ENCODE results near the gene TNFRSF9.
"Not testable (repeated sequence)": the region's sequence is repeated elsewhere in the genome, so short reads cannot be mapped to it uniquely, and the experiment has no call there.

The TNFRSF9 gene

DNA sequence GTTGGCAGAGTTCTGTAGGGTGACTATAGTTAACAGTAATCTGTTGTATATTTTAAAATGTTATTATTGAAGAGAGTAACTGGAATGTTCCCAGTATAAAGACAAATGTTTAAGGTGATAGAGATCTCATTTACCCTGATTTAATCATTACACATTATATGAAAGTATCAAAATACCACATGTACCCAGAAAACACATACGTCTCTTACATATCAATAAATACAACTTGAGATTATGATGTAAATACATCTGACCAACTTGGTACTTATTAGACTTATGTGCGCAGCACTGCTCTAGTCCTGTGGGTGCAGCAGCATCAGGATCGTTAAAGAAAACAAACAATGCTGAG lies 20.2 kb upstream of the TNFRSF9 start:
- DNase-seq = no peak

GRCh38 chr1:7960165-7960564 lies 19.5 kb upstream of the TNFRSF9 start:
- DNase-seq = no peak

- DNase-seq = no peak
Measured at GRCh38 chr1:7956218-7957032, 15.8 kb upstream of the TNFRSF9 start.

GRCh38 chr1:7954683-7955082 lies 14.0 kb upstream of the TNFRSF9 start:
- no peak for DNase-seq

- peak; percentile 32 to 75 for DNase-seq
Measured at GRCh38 chr1:7953850-7954609, 13.4 kb upstream of the TNFRSF9 start.

GRCh38 chr1:7952791-7953190 lies 12.2 kb upstream of the TNFRSF9 start:
- DNase-seq = not testable (repeated sequence)

DNA sequence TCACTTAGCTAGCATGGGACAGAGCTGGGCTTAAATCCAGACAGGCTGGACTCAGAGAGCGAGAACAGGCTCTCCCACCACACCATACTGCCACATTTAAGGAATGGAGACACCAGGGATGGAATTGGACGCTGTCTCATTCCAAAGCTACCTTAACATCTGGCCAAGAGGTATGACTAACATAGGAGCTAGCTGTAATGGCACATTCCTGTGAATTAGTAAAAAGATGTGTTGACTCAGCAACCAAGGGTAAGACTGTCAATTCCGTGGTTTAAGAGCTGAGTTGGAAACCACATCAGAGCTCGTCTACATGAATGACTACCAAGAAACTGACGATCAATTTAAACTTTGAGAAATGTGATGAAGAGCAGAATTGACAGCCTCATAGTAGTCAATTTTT lies 8.3 kb upstream of the TNFRSF9 start:
- no peak for DNase-seq

GRCh38 chr1:7943251-7943650 lies 2.6 kb upstream of the TNFRSF9 start:
- DNase-seq = no peak

GRCh38 chr1:7942214-7942921 lies 1.7 kb upstream of the TNFRSF9 start:
- no peak for DNase-seq

GRCh38 chr1:7941437-7941793 lies 776 bp upstream of the TNFRSF9 start:
- DNase-seq = no peak

- no peak for DNase-seq
Measured at GRCh38 chr1:7940034-7940433, 605 bp downstream of the TNFRSF9 start.

DNA sequence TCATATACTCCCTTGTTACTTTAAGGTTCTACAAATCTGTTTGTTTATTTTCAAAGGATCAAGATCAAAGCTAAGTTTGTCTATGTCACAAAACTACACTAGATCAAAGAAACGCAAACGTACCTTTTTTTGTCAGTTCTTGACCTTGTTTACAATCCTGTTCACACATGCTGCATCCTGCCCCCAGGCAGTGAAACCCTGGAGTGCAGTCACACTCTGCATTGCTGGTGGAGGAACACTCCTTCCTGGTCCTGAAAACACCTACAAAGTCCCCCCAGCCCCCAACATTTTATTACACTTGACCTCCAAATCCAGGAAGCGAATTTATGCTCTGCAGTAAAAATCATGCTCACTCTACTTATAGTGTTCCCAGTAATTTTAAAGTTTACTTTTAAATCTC lies 2.6 kb downstream of the TNFRSF9 start:
- DNase-seq = no peak

GRCh38 chr1:7932524-7933138 lies 8.0 kb downstream of the TNFRSF9 start:
- DNase-seq = no peak

DNA sequence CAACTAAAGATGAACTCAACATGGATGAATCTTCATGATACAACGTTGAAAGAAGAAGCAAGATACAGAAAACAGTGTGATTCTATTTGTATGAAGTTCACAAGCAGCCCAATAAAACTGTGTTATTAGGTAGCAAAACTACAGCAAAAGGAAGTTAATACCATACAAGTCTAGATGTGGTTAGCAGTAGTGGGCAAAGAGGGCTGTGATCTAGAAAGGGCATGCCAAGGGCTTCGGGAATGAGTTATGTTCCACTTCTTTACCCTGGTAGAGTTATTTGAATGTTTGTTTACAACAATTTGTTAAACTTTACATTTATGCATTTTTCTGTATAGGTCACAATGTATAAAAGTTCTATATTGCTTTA lies 9.2 kb downstream of the TNFRSF9 start:
- no peak for DNase-seq

GRCh38 chr1:7930645-7931445 lies 9.8 kb downstream of the TNFRSF9 start:
- no peak for DNase-seq

DNA sequence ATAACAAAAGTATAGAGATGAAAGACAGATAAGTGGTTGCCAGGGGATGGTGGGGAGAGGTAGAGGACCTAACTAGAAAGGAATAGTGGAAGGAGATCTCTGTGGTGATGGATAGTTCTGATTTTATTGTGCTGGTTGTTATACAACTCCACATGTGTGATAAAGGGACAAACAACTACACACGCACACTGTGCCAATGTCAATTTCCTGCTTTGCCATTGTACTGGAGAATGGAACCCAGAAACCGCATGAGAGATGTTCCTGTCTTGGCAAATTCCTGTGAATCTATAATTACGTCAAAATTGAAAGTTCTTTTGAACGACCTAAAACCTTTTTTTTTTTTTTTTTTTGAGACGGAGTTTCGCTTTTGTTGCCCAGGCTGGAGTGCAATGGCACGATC lies 11.0 kb downstream of the TNFRSF9 start:
- no peak for DNase-seq

GRCh38 chr1:7928247-7928646 lies 12.4 kb downstream of the TNFRSF9 start:
- no peak for DNase-seq

DNA sequence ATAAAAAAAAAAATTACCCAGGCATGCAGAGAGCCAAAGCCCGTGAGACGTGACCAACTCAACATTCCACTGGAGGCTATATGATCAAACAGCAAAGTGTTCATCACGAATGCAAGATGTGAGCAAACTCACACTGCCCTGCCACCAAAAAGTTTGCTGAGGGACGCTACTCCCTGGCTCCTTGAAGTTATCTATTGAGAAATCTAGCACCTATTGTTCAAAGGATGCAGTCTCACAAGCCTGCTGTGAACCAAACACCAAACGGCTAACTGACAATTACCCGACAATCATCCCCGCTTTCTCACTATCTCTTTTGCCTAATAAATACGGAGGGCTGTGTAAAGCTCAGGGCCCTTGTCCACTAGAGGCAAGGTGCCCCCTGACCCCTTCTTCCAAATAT lies 13.6 kb downstream of the TNFRSF9 start:
- not testable (repeated sequence) for DNase-seq

DNA sequence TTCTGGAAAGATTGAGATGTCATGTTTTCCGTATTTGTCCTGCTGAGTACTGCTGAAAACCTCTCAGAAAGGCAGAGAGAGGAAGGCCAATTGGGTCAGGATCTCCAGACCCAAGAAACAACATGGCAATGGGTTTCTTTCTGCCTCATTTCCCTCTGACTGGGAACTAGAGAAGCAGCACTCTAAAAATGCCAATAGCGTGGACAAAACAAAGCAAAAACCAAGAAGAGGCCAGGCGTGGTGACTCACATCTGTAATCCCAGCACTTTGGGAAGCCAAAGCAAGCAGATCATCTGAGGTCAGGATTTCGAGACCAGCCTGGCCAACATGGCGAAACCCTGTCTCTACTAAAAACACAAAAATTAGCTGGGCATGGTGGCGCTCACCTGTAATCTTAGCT lies 18.3 kb downstream of the TNFRSF9 start:
- no peak for DNase-seq

DNA sequence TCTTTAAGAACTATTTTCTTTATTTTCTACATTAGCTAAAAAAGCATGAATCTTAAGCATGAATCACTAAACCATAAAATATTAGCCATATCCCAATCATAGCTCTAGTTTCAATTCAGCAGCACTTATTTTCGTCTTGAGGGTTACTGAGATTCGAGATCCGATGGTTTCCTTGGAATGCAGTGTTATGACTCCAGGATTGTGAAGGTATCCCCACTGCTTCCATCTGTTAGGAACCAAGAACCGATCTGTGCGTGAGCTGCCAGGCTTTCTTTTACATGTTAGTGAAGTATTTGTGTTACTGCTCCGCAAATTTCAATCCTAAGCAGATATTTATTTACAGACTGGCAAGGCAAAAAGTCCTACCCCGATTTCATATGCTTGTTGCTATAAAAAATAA lies 18.8 kb downstream of the TNFRSF9 start:
- DNase-seq = no peak

DNA sequence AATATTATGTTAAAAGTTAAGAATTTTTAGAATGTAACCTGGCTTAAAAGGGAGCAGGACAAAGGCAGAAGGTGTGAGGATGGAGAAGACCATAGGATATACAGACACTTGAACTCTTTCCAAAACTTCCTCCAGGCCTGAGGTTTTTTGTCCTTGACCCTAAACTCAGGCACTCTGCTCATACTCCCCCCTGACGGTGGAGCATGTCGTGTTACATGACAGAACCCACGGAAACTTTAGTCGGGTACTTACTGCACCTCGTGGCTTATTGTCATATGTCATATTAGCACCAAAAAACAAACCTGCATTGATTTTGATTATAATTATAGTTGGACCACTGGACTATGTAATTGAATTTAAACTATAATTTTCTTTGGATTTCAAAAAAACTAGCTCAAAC lies 20.8 kb downstream of the TNFRSF9 start:
- no peak for DNase-seq

- not testable (repeated sequence) for DNase-seq
Measured at GRCh38 chr1:7917971-7918370, 22.7 kb downstream of the TNFRSF9 start.

DNA sequence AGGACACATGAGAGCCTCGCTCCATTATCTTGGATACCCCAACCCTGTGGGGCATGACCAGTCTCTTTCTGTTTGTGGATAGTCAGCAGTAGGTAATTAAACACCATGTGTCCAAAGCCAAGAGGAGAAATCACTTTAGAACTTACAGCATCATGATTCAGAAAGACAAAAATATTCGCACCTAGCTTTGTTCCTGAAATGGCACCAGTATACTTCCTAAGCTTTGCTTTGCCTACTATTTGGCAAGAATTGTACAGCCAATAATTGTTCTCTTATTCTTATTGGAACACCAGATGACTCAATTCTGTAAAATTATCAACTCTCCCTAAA lies 24.2 kb downstream of the TNFRSF9 start:
- DNase-seq = no peak

Measured in NCI-H187 (cell line).